Hepatocyte (in vitro differentiated cells): ENCODE results near the gene DSCAM. TPM values are rescaled to one million over a fixed set of nuclear protein-coding genes. Genes with fewer than 3 reads are reported as not detected.

Source experiments
- DNase-seq: peaks from one replicate; pipeline ENCODE4 v3.0.0-alpha.2; 2016; ENCODE audit warnings: low spot score
- H2AFZ ChIP-seq: fragments of 200-600 bp; sonication (generic); 2 replicates; pipeline ENCODE4 v1.6.0; 2016; ENCODE audit warnings: antibody characterized with exemption, mild to moderate bottlenecking
- H3K27ac ChIP-seq: fragments of 200-600 bp; sonication (generic); 2 replicates; pipeline ENCODE4 v1.5.1; 2016; ENCODE audit warnings: mild to moderate bottlenecking
- H3K27me3 ChIP-seq: fragments of 200-600 bp; sonication (generic); 2 replicates; pipeline ENCODE4 v1.6.1; 2016
- H3K36me3 ChIP-seq: fragments of 200-600 bp; sonication (generic); replicated peaks from 2 replicates; pipeline ENCODE4 v1.5.1; 2016; ENCODE audit warnings: low read depth; ENCODE audit not compliant: insufficient read depth
- H3K4me1 ChIP-seq: fragments of 200-600 bp; sonication (generic); 2 replicates; pipeline ENCODE4 v1.5.1; 2016; ENCODE audit warnings: mild to moderate bottlenecking, moderate library complexity; ENCODE audit not compliant: insufficient read depth
- H3K4me2 ChIP-seq: fragments of 200-600 bp; sonication (generic); 2 replicates; pipeline ENCODE4 v1.6.0; 2016
- H3K4me3 ChIP-seq: fragments of 200-600 bp; sonication (generic); 2 replicates; pipeline ENCODE4 v1.5.1; 2016; ENCODE audit warnings: mild to moderate bottlenecking
- H3K79me2 ChIP-seq: fragments of 200-600 bp; sonication (generic); 2 replicates; pipeline ENCODE4 v1.6.0; 2017; ENCODE audit warnings: mild to moderate bottlenecking
- H3K9me2 ChIP-seq: fragments of 200-600 bp; sonication (generic); replicated peaks from 2 replicates; pipeline ENCODE4 v1.6.0; 2017; ENCODE audit warnings: mild to moderate bottlenecking; ENCODE audit not compliant: insufficient read depth
- H3K9me3 ChIP-seq: fragments of 200-600 bp; sonication (generic); 2 replicates; pipeline ENCODE4 v1.5.1; 2016; ENCODE audit warnings: low read depth, mild to moderate bottlenecking
- H4K20me1 ChIP-seq: fragments of 200-600 bp; sonication (generic); 2 replicates; pipeline ENCODE4 v1.6.0; 2016; ENCODE audit warnings: mild to moderate bottlenecking; ENCODE audit not compliant: insufficient read depth, poor library complexity, severe bottlenecking
- CTCF ChIP-seq: fragments of 200-600 bp; sonication (generic); IDR thresholded peaks from 2 replicates; pipeline ENCODE4 v1.5.1; 2016; ENCODE audit warnings: antibody characterized with exemption, mild to moderate bottlenecking; ENCODE audit not compliant: poor library complexity
- EZH2 ChIP-seq: fragments of 200-600 bp; sonication (generic); IDR thresholded peaks from 2 replicates; pipeline ENCODE4 v1.6.1; 2016; ENCODE audit warnings: antibody characterized with exemption, mild to moderate bottlenecking, borderline replicate concordance
- EZH2phosphoT487 ChIP-seq: fragments of 200-600 bp; sonication (generic); IDR thresholded peaks from one replicate; pipeline ENCODE4 v1.6.1; 2018; ENCODE audit warnings: antibody characterized with exemption, mild to moderate bottlenecking, low read depth, moderate library complexity; ENCODE audit not compliant: unreplicated experiment, severe bottlenecking
- WGBS: methylation state at CpG from one replicate; pipeline ENCODE4 v1.1.6; 2016; ENCODE audit warnings: low lambda C conversion rate; ENCODE audit errors: missing lambda C conversion rate; 5-methylcytosine and 5-hydroxymethylcytosine counted together
- polyA plus RNA-seq: library from polyadenylated mRNA; unstranded; fragments of >200 nt; fragmentation: Nextera tagmentation; extraction: Ambion mirVana; gene quantifications from 2 replicates; pipeline ENCODE4 v1.2.1, GENCODE V29; 2016
- total RNA-seq: library from RNA; depleted of rRNA; stranded (reverse); fragments of >200 nt; gene quantifications from 2 replicates; pipeline ENCODE4 v1.2.3, GENCODE V29; 2014

The DSCAM gene
- total and polyA plus RNA-seq, 2 experiments from 2014 or later, result 0.33 TPM; not detected in 1

- no peak overlapping the region for H3K27ac ChIP-seq
- no peaks in the 10 kb centered on the region for H3K79me2 ChIP-seq
- 85% methylated on average over 5 of the region's 5 CpGs for WGBS
- no peaks in the 10 kb centered on the region for H3K9me2 ChIP-seq
- TF ChIP-seq CTCF, result no peak
- TF ChIP-seq EZH2phosphoT487, result no peak
- no peak for TF ChIP-seq EZH2
- H3K4me1 ChIP-seq, result no peaks in the 10 kb centered on the region
- H3K36me3 ChIP-seq, result no peaks in the 10 kb centered on the region
- H3K9me3 ChIP-seq, result no peaks in the 10 kb centered on the region
- no peak overlapping the region for H3K4me3 ChIP-seq
- H3K27me3 ChIP-seq, result peaks cover 9% of the 10 kb centered on the region
- no peaks in the 10 kb centered on the region for H4K20me1 ChIP-seq
- DNase-seq, result no peak
- no peak overlapping the region for H3K4me2 ChIP-seq
- H2AFZ ChIP-seq, result no peak overlapping the region
These were observed 9.5 kb downstream of the DSCAM start for GRCh38 chr21:40837456-40837855.

- Histone ChIP-seq H3K9me2 (no peaks in the 10 kb centered on the region), H3K4me1 (no peaks in the 10 kb centered on the region), H3K4me2 (no peak overlapping the region), H3K36me3 (no peaks in the 10 kb centered on the region), H2AFZ (no peak overlapping the region), H3K79me2 (no peaks in the 10 kb centered on the region), H3K27ac (no peak overlapping the region), H3K27me3 (no peaks in the 10 kb centered on the region), H4K20me1 (no peaks in the 10 kb centered on the region), H3K9me3 (no peaks in the 10 kb centered on the region), H3K4me3 (no peak overlapping the region)
- no peak for DNase-seq
- TF ChIP-seq EZH2, result no peak
- no peak for TF ChIP-seq EZH2phosphoT487
- no peak for TF ChIP-seq CTCF
- 77% methylated on average over 2 of the region's 2 CpGs for WGBS
These were observed 11.7 kb downstream of the DSCAM start for GRCh38 chr21:40835184-40835694.

DNA sequence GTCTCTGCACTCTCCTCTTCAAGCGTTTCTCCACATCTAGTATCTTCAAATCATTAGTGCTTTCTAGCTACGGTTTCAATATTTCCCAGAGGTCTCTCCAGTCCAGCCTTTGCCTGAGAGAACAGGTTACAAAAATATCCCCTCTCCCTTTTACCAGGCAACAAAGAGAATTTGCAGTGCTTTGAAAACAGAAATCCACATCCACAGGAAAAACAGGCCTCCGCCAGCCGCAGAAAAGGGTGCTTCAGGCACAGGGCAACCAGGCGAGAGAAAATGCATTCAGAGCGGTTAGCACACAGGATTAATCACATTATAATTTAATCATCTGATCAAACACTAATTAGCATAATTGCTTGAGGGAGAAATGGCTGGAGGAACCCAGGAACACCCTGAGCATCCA is 13.8 kb downstream of the DSCAM start:
- H3K4me3 ChIP-seq, result no peak overlapping the region
- TF ChIP-seq EZH2phosphoT487, result no peak
- TF ChIP-seq CTCF, result no peak

DNA sequence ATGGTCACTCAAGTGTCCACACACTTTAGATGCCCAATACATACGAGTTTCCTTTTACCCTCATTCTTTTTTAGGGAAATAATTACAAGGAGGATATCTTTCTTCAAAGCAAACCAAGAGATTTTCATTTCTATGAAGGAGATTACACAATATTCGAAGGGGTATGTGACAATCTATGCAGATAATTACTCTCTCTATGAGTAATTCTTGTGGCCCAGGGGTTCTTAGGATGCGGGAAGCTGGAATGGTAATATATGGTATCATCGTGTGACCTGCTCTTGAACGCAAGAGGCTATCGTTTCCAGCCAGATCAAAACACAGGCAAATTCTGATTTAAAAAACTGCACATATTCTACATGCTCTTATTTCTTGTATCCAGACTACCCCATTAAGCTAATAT is 14.6 kb downstream of the DSCAM start:
- Histone ChIP-seq H4K20me1 (no peaks in the 10 kb centered on the region), H3K4me2 (no peak overlapping the region), H3K27me3 (no peaks in the 10 kb centered on the region), H3K27ac (no peak overlapping the region), H3K4me1 (no peaks in the 10 kb centered on the region), H3K9me2 (no peaks in the 10 kb centered on the region), H2AFZ (no peak overlapping the region), H3K4me3 (no peak overlapping the region), H3K9me3 (no peaks in the 10 kb centered on the region), H3K36me3 (no peaks in the 10 kb centered on the region), H3K79me2 (no peaks in the 10 kb centered on the region)
- DNase-seq, result no peak
- no peak for TF ChIP-seq CTCF
- TF ChIP-seq EZH2, result no peak
- WGBS, result 93% methylated on average over 6 of the region's 6 CpGs

More for the DNA sequence above, 13.8 kb downstream of the DSCAM start:
- no peaks in the 10 kb centered on the region for H3K79me2 ChIP-seq
- no peak overlapping the region for H3K27ac ChIP-seq
- no peak overlapping the region for H3K4me2 ChIP-seq
- no peaks in the 10 kb centered on the region for H4K20me1 ChIP-seq
- no peaks in the 10 kb centered on the region for H3K27me3 ChIP-seq
- H2AFZ ChIP-seq, result no peak overlapping the region
- no peaks in the 10 kb centered on the region for H3K9me2 ChIP-seq
- DNase-seq, result no peak
- H3K4me1 ChIP-seq, result no peaks in the 10 kb centered on the region
- WGBS, result 85% methylated on average over 6 of the region's 6 CpGs
- H3K36me3 ChIP-seq, result no peaks in the 10 kb centered on the region
- H3K9me3 ChIP-seq, result no peaks in the 10 kb centered on the region
